Measurements from ENCODE around the gene RAB31. TPM values are rescaled to one million over a fixed set of nuclear protein-coding genes. Genes with fewer than 3 reads are reported as not detected.
A peak's percentile ranks its signal among the peaks of the same experiment; 100 is the strongest.

Gene RAB31
- total RNA-seq, 2 experiments from 2014 or later: 0.38 to 0.89 TPM

DNA sequence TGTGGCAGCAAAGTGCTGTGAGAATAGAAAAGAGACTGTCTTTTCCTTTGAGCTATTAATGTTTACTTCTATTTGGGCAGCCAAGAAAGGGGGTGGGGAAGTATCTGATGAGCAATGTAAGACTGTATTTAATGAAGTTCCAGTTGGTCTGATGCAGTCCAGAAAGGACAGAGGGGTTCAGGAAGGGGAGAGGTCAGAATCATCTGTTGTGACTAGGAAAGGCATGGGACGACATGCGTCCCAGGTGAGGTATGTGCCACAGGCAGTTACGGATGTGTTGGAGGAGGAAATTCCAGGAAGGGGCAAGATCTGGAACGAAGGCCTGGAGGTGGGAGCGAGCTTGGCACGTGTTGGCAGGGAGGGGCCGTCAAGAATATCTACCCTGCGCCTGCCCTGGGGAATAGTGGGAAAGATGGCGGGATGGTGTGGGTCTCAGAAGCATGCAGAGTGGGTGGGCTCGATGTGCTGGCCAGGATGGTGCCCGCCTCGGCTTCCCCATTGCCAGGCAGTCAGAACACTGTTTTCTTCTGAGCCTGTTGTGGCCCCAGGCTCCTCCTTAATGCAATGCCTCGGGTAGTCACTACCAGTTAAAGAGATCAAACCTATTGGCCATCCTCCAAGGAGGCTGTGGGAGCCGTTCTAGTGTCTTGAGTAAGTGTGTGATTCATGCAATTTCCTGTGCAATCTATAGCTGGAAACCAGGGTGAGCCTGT is 119.8 kb downstream of the RAB31 start:
- peak; percentile 23 for DNase-seq
- intact Hi-C loops (cut with micrococcal nuclease): no loop called here
- Mint-ChIP-seq H3K4me1 (ENCODE audit: low read depth) (no peaks in the 10 kb centered on the region), H3K36me3 (ENCODE audit: low read depth) (no peaks in the 10 kb centered on the region), H3K9me3 (no peaks in the 10 kb centered on the region), H3K4me3 (no peak overlapping the region), H3K27me3 (ENCODE audit: low read depth) (peaks cover 2% of the 10 kb centered on the region), H3K27ac (no peak overlapping the region)
- CTCF ChIA-PET: no interaction called here

DNA sequence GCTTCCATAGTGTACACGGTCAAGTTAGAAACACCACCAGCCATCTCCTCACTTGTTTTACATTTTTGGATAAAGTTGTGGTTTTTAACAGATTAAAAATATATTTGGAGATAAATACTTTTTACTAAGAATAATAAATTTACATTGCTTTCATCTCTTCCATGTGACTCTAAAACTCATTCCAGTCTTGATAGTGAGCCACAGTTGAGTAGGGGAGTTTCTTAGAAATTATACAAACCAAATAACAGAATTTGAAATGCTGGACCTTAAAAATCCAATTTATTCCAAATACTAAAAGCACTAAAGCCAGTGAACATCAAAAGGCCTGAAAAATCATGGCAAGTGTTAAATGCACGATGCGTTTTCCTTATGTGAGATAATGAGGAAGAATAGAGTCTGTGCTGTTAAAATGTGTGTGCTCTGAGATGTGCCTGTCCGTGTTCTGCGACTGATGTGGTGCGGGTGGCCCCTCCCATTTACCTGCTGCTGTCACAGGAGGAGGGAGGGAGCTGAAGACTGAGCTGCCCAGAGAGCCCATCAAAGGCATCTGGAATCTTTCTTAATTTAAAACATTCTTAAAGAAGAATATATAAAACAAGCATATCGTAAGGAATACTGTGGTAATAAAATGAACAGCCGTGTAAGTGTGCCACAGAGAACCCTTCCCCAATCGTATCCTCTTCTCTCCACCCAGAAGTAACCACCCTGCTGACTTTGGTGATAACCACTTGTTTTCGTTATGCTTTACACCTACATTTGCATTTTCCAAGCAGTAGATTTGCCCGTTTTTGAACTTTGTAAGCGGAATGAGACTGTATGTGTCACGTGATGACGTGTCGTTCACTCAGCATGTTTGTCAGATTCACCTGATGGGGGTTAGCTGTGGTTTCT is 120.7 kb downstream of the RAB31 start:
- DNase-seq: no peak
- Mint-ChIP-seq H3K27me3 (ENCODE audit: low read depth) (peaks cover 3% of the 10 kb centered on the region), H3K9me3 (no peaks in the 10 kb centered on the region), H3K27ac (no peak overlapping the region), H3K4me1 (ENCODE audit: low read depth) (no peaks in the 10 kb centered on the region), H3K36me3 (ENCODE audit: low read depth) (no peaks in the 10 kb centered on the region), H3K4me3 (no peak overlapping the region)
- CTCF ChIA-PET: no interaction called here
- intact Hi-C loops (cut with micrococcal nuclease): no loop called here

DNA sequence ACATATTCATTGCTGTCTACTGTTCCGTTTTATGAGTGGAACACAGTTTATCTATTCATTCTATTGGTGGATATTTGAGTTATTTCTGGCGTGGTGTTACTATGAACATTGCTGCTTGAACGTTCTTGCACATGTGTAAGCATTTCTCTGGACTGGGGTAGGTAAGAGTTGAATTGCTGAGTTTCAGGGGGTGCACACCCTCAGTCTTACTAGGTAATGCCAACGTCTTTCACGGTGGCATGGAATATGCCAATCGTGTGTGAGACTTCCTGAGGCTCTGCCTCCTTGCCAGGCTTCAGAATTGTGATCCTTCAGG is 121.3 kb downstream of the RAB31 start:
- Mint-ChIP-seq H3K27me3 (ENCODE audit: low read depth) (peaks cover 3% of the 10 kb centered on the region), H3K4me1 (ENCODE audit: low read depth) (no peaks in the 10 kb centered on the region), H3K4me3 (no peak overlapping the region), H3K36me3 (ENCODE audit: low read depth) (no peaks in the 10 kb centered on the region), H3K27ac (no peak overlapping the region), H3K9me3 (no peaks in the 10 kb centered on the region)
- no peak for DNase-seq
- intact Hi-C loops (cut with micrococcal nuclease): no loop called here
- CTCF ChIA-PET: no interaction called here

DNA sequence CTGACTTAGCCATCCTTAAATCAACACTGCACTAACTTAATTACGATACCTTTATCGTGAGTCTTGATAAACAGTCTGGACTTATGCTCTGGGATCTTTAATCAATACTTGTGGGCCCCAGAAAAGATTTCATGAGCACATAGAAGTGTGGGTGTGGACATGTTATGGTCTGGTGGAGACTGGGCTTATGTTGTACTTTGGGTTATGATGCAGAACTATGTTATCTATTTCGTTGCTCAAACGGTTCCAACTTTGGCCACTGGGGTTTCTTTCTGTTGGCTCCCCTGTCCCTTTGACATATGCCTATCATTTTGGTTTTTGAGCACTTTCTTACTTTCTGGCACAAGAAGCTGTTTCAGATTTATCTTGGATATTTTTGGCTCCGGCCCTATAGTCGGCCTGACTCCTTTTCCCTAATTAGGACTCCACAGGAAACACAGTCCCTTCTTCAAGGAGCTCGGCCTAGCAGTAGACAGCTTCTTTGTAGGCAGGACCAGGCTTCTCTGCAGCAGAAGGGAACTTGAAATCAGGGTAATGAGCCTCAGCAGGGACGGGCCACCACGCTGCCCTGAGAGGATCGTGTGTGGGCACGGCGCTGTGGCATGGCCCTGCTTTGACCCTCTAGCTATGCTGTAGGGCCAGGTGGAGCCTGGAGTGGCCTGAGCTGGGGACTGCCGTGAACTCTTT is 123.1 kb downstream of the RAB31 start:
- CTCF ChIA-PET: no interaction called here
- H3K4me3 Mint-ChIP-seq: no peak overlapping the region
- no peaks in the 10 kb centered on the region for H3K4me1 Mint-ChIP-seq (ENCODE audit: low read depth)

DNA sequence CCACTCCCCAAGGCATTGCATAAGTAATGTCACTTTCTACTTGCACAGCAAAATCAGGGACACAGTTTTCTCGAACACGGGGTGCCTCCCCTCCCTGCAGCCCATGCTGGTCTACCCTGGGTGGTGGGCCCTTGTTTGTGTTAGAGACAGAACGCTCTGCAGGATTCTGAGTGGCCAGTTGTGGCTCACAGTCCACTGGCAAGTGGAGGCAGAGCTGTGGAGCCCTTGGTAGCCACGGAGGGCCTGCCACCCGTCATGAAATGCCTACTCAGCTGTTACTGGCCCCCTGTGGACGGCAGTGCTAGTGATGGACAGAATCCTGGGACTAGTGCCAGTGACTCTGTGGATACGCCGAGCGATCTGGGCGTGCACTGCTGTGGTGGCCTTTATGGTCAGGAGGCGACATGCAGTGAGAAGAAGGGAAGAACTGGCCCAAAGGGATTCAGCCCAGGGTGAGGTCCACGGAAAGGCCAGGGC is 123.7 kb downstream of the RAB31 start:
- intact Hi-C loops (cut with micrococcal nuclease): no loop called here
- Mint-ChIP-seq H3K27me3 (ENCODE audit: low read depth) (peaks cover 5% of the 10 kb centered on the region), H3K27ac (no peak overlapping the region), H3K36me3 (ENCODE audit: low read depth) (no peaks in the 10 kb centered on the region), H3K4me1 (ENCODE audit: low read depth) (no peaks in the 10 kb centered on the region), H3K9me3 (no peaks in the 10 kb centered on the region), H3K4me3 (no peak overlapping the region)
- DNase-seq: no peak
- CTCF ChIA-PET: no interaction called here

More for the DNA sequence above, 123.1 kb downstream of the RAB31 start:
- Mint-ChIP-seq H3K27ac (no peak overlapping the region), H3K27me3 (ENCODE audit: low read depth) (peaks cover 2% of the 10 kb centered on the region), H3K9me3 (no peaks in the 10 kb centered on the region), H3K36me3 (ENCODE audit: low read depth) (no peaks in the 10 kb centered on the region)
- intact Hi-C loops (cut with micrococcal nuclease): no loop called here
- DNase-seq: no peak

DNA sequence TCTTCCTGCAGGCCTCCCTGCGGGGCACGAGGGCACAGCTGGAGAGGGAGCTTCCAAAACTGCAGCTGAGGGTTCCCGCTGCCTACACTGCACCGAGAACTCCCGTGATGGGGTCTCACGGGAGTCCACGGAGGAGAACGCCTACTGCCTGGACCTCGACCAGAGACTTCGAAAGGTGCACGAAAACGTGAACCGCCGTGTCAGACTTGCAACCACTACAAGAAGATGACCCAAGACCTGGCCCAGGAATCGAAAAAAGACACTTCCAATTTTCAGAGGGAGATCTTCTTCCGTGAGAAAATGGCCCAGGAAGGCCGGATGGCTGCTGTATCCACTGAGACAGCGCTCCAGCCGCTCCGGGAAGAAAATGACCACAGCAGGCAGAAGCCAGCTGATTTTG is 124.8 kb downstream of the RAB31 start:
- no peak overlapping the region for H3K27ac Mint-ChIP-seq
- H3K4me1 Mint-ChIP-seq (ENCODE audit: low read depth): no peaks in the 10 kb centered on the region
- no peaks in the 10 kb centered on the region for H3K36me3 Mint-ChIP-seq (ENCODE audit: low read depth)
- CTCF ChIA-PET: no interaction called here
- DNase-seq: no peak
- H3K4me3 Mint-ChIP-seq: no peak overlapping the region
- H3K9me3 Mint-ChIP-seq: no peaks in the 10 kb centered on the region
- H3K27me3 Mint-ChIP-seq (ENCODE audit: low read depth): peaks cover 5% of the 10 kb centered on the region
- intact Hi-C loops (cut with micrococcal nuclease): no loop called here

DNA sequence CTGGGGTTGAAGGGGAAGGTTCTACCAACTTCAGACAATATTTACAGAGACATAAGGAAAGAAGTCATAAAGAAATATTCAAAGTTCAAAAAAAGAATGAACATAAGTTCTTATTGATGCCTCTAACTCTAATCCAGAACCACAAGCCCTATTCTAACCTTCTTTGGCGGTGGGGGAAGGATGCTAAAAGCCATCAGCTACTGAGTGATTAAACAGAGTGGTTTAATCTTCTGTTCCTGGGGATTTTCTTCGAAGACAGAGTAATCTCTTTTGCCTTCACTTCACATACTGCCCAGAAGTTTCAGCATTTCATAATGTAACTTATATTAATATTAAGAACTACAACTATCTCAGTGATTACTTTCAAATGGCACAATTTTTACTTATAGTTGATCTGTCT is 126.5 kb downstream of the RAB31 start:
- CTCF ChIA-PET: no interaction called here
- Mint-ChIP-seq H3K27ac (no peak overlapping the region), H3K27me3 (ENCODE audit: low read depth) (peaks cover 5% of the 10 kb centered on the region), H3K4me1 (ENCODE audit: low read depth) (no peaks in the 10 kb centered on the region), H3K36me3 (ENCODE audit: low read depth) (no peaks in the 10 kb centered on the region), H3K4me3 (no peak overlapping the region), H3K9me3 (no peaks in the 10 kb centered on the region)
- intact Hi-C loops (cut with micrococcal nuclease): no loop called here
- DNase-seq: no peak

DNA sequence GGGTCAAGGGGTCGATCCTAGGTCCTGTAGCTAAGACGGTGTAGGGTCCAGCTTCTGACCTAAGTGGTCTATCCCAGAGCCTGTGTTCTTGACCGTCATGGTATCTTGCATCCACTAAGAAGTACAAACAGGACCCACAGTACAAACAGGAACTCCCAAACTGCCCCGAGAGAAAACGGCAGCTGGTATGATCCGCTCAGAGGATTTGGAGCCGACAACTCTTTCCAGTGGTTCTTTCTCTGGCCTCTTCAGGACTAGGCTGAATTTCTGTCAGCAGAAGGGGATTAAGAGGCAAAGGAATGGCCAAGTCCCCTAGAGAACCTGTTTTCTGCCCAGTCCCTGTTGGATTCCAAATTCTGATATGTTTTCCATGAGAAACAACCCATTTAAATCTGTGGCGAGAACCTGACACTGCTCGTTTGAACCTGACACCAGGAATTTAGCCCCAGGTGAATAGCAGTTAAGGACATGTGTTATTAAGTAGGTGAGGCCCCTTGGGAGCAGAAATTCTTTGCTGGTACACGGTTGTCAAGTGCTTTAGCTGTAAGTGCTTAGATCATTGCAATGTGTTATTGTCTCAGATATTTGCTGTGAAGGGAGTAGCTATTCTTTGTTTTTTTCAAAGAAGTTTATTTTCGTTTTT is 127.1 kb downstream of the RAB31 start:
- Mint-ChIP-seq H3K27ac (no peak overlapping the region), H3K4me1 (ENCODE audit: low read depth) (no peaks in the 10 kb centered on the region), H3K36me3 (ENCODE audit: low read depth) (no peaks in the 10 kb centered on the region), H3K9me3 (no peaks in the 10 kb centered on the region), H3K27me3 (ENCODE audit: low read depth) (peaks cover 5% of the 10 kb centered on the region), H3K4me3 (no peak overlapping the region)
- CTCF ChIA-PET: no interaction called here
- DNase-seq: no peak
- intact Hi-C loops (cut with micrococcal nuclease): no loop called here

DNA sequence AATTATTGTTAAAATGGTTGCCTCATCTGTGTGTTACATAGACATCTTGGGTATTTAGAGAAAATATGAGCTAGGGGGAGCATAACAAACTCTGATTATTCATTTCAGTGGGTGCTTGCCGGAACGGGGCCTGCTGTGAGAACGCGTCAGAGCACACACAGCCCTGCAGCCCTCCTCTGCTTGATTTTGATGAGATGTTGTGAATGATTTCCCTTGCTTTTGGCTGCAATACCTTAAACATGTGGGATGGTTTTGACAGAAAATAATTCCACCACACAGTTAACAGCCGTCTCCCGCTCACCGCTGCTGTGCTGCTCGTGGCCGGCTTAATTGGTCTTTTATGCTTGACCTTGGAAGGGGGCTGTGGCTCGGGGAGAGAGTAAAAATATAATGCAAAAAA is 127.7 kb downstream of the RAB31 start:
- intact Hi-C loops (cut with micrococcal nuclease): no loop called here
- DNase-seq: no peak
- Mint-ChIP-seq H3K9me3 (no peaks in the 10 kb centered on the region), H3K36me3 (ENCODE audit: low read depth) (no peaks in the 10 kb centered on the region), H3K27me3 (ENCODE audit: low read depth) (peaks cover 5% of the 10 kb centered on the region), H3K27ac (no peak overlapping the region), H3K4me3 (no peak overlapping the region), H3K4me1 (ENCODE audit: low read depth) (no peaks in the 10 kb centered on the region)
- CTCF ChIA-PET: no interaction called here

DNA sequence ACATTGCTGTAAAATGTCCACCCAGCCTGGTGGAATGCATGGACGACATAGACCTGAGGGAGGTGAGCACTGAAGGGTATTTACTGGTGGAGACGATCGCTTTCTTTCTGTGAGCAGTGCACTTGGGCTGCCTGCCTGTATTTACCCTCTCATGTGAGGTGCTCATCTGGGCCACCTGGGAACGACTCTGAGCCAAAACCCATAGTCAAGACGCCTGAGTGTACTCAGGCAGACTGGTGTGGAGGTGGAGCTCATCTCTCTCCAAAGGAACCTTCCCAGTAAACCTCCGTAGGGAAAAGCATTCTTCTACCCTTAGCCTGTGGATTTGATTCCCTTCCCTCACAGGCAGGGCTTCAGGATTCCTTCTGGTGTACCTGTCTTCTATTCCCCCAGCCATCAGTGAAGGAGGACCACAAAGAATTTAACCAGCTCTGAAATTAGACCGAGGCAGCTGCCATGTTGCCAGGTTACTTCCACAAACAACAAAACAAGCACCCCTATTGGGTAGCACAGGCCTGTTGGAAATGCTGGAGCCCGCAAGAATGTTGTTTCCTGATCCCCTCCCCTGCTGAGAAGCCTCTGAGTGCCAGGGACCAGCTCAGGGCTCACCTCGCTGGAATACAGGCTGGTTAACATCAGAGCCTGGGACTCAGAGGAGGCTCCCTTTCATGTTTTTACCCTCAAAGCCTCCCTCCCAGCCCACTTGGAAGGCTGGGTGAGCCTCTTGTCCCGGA is 130.2 kb downstream of the RAB31 start:
- no peak overlapping the region for H3K27ac Mint-ChIP-seq

DNA sequence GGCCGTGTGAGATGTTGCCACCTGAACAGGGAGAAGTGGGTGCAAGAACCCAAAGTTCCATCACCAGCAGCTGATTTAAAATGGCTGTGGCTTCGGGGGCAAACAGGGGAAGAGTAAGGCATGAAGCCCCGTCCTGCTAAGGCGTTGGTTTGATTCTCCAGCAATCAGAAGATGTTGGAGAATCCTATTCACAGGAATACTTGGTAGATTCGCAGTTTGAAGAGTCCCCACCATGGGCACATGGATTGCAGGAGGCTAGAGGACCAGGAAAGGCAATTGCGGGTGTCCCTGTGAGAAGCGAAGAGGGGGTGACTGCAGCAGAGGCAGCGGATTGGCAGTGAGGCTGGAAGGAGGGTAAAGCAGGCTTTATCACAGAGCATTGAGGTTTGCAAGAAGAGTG is 131.1 kb downstream of the RAB31 start:
- no peak for DNase-seq
- CTCF ChIA-PET: no interaction called here
- Mint-ChIP-seq H3K4me1 (ENCODE audit: low read depth) (no peaks in the 10 kb centered on the region), H3K36me3 (ENCODE audit: low read depth) (no peaks in the 10 kb centered on the region), H3K9me3 (no peaks in the 10 kb centered on the region), H3K27me3 (ENCODE audit: low read depth) (peaks cover 4% of the 10 kb centered on the region), H3K4me3 (no peak overlapping the region), H3K27ac (no peak overlapping the region)
- intact Hi-C loops (cut with micrococcal nuclease): no loop called here

More for the DNA sequence above, 130.2 kb downstream of the RAB31 start:
- H3K36me3 Mint-ChIP-seq (ENCODE audit: low read depth): no peaks in the 10 kb centered on the region
- no peaks in the 10 kb centered on the region for H3K9me3 Mint-ChIP-seq
- H3K4me3 Mint-ChIP-seq: no peak overlapping the region
- peaks cover 5% of the 10 kb centered on the region for H3K27me3 Mint-ChIP-seq (ENCODE audit: low read depth)
- H3K4me1 Mint-ChIP-seq (ENCODE audit: low read depth): no peaks in the 10 kb centered on the region
- CTCF ChIA-PET: no interaction called here
- intact Hi-C loops (cut with micrococcal nuclease): no loop called here
- no peak for DNase-seq

DNA sequence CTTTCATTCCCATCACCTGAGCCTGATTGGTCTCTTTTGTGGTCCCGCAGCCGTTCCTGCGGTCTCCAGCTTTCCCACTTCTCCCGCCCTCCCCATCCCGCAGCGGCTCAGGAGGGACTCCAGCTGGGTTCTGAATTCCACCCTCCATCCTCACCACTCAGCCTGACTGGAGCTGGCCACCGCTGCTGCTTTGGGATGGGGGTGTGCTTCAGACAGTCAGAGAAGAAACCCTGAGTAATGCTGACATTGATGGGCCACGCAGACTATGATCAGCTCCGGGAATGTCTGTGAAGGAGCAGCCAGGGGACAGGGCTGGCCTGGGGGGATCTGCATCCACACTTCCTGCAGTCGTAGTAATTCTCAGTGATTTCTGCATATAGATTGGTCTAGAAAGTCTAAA is 131.8 kb downstream of the RAB31 start:
- intact Hi-C loops (cut with micrococcal nuclease): no loop called here
- Mint-ChIP-seq H3K27ac (no peak overlapping the region), H3K9me3 (no peaks in the 10 kb centered on the region), H3K27me3 (ENCODE audit: low read depth) (peaks cover 4% of the 10 kb centered on the region), H3K4me3 (no peak overlapping the region), H3K4me1 (ENCODE audit: low read depth) (no peaks in the 10 kb centered on the region), H3K36me3 (ENCODE audit: low read depth) (no peaks in the 10 kb centered on the region)
- DNase-seq: no peak
- CTCF ChIA-PET: no interaction called here
